ENCODE data around the gene IL23A. TPM values are rescaled to one million over a fixed set of nuclear protein-coding genes. Genes with fewer than 3 reads are reported as not detected.

The IL23A gene
- total and polyA plus RNA-seq, 2 of the 13 experiments (the other 11 are each of a cell fraction or from before 2014, with no cell fraction given) = 0.33 to 0.35 TPM

GRCh38 chr12:56333679-56334489 is 4.8 kb upstream of the IL23A start, which contains the start of gene PAN2 (continued):
- TF ChIP-seq ZNF18 (CRISPR knock-in tag; IDR thresholded peaks at IDR 0.05; ENCODE audit: insufficient replicate concordance) = no peak
- no peak for TF ChIP-seq ISL2 (CRISPR knock-in tag; IDR thresholded peaks at IDR 0.05)
- 0 out of 2 replicates have a peak, but pooled peaks have one; percentile 45 for TF ChIP-seq ZNF414 (CRISPR knock-in tag; IDR thresholded peaks at IDR 0.05)
- TF ChIP-seq ARHGAP35 (CRISPR knock-in tag; IDR thresholded peaks at IDR 0.05; ENCODE audit: borderline replicate concordance) = no peak
- no peak for TF ChIP-seq KDM4B (CRISPR knock-in tag; IDR thresholded peaks at IDR 0.05)
- TF ChIP-seq FIP1L1 (IDR thresholded peaks at IDR 0.05; ENCODE audit: borderline replicate concordance, insufficient read depth, low read depth, low read length) = no peak
- no peak for TF ChIP-seq SNAI1 (CRISPR knock-in tag; IDR thresholded peaks at IDR 0.05; ENCODE audit: borderline replicate concordance)
- 0 out of 2 replicates have a peak, but pooled peaks have one; percentile 63 for TF ChIP-seq REL (CRISPR knock-in tag; conservative IDR thresholded peaks at IDR 0.05)
- peak; percentile 62; the same call in 1 of the 2 replicates for TF ChIP-seq PATZ1 (CRISPR knock-in tag; IDR thresholded peaks at IDR 0.05)
- peak; percentile 89; the same call in 1 of the 2 replicates for TF ChIP-seq KDM2A (CRISPR knock-in tag; IDR thresholded peaks at IDR 0.05; ENCODE audit: borderline replicate concordance, low read depth)
- TF ChIP-seq ZNF543 (CRISPR knock-in tag; IDR thresholded peaks at IDR 0.05) = 0 out of 2 replicates have a peak, but pooled peaks have one; percentile 46
- no peak for TF ChIP-seq SIN3B (IDR thresholded peaks at IDR 0.05; ENCODE audit: low read length)
- peak; percentile 22 for TF ChIP-seq HNRNPK (IDR thresholded peaks at IDR 0.05; ENCODE audit: low read depth, low read length, poor library complexity, severe bottlenecking)
- peak; percentile 50 for TF ChIP-seq YY1 (IDR thresholded peaks at IDR 0.05; ENCODE audit: insufficient read depth, insufficient replicate concordance, low read depth, low read length)
- no peak for TF ChIP-seq ZFAT (CRISPR knock-in tag; conservative IDR thresholded peaks at IDR 0.05)
- TF ChIP-seq TEF (CRISPR knock-in tag; IDR thresholded peaks at IDR 0.05) = no peak
- 0 out of 2 replicates have a peak, but pooled peaks have one; percentile 32 for TF ChIP-seq ZNF253 (CRISPR knock-in tag; IDR thresholded peaks at IDR 0.05; ENCODE audit: borderline replicate concordance)
- 0 out of 2 replicates have a peak, but pooled peaks have one; percentile 27 for TF ChIP-seq MAZ (IDR thresholded peaks at IDR 0.05; ENCODE audit: borderline replicate concordance, low read depth, low read length)
- TF ChIP-seq MAZ (CRISPR knock-in tag; IDR thresholded peaks at IDR 0.05; ENCODE audit: low read depth) = peak; percentile 60; the same call in 1 of the 2 replicates
- peak; percentile 36; the same call in 1 of the 2 replicates for TF ChIP-seq ZNF335 (CRISPR knock-in tag; IDR thresholded peaks at IDR 0.05)
- TF ChIP-seq YEATS2 (CRISPR knock-in tag; IDR thresholded peaks at IDR 0.05; ENCODE audit: borderline replicate concordance) = peak; percentile 83
- TF ChIP-seq ZNF569 (CRISPR knock-in tag; IDR thresholded peaks at IDR 0.05; ENCODE audit: borderline replicate concordance) = no peak
- TF ChIP-seq FOXC1 (CRISPR knock-in tag; IDR thresholded peaks at IDR 0.05; ENCODE audit: borderline replicate concordance) = no peak; the same call in 1 of the 2 replicates
- TF ChIP-seq ELF1 (CRISPR knock-in tag; IDR thresholded peaks at IDR 0.05) = 0 out of 2 replicates have a peak, but pooled peaks have one; percentile 17

Data from HepG2 (cell line).